Activated CD4-positive, alpha-beta T cell treated with anti-CD3 and anti-CD28 coated beads, Interleukin-2, amount 10 ng/mL, durations not matched to agents 7 days and 5 days (primary cell): ENCODE results near the gene SHISA6. TPM values are rescaled to one million over a fixed set of nuclear protein-coding genes. Genes with fewer than 3 reads are reported as not detected.
"Not testable (repeated sequence)": the region's sequence is repeated elsewhere in the genome, so short reads cannot be mapped to it uniquely, and the experiment has no call there.

Source experiments
- CTCF ChIA-PET: fragments of 350-600 bp; sonication (Branson Sonifier 250); formaldehyde crosslinking; loops from one replicate; lab custom pipeline; 2021; ENCODE audit warnings: antibody characterized with exemption; lab: Charles Lee
- POLR2A ChIA-PET: fragments of 350-600 bp; sonication (Branson Sonifier 250); formaldehyde crosslinking; loops from one replicate; lab custom pipeline; 2021; ENCODE audit warnings: antibody characterized with exemption; lab: Charles Lee
- DNase-seq: peaks from one replicate; pipeline ENCODE4 v3.0.0-alpha.2; 2020
- H3K27ac Mint-ChIP-seq: one replicate; pipeline ENCODE4 v1.8.0; 2021; ENCODE audit warnings: mild to moderate bottlenecking, moderate library complexity, mixed read lengths
- H3K27me3 Mint-ChIP-seq: one replicate; pipeline ENCODE4 v1.8.0; 2021; ENCODE audit warnings: mixed read lengths
- H3K36me3 Mint-ChIP-seq: one replicate; pipeline ENCODE4 v1.8.0; 2021; ENCODE audit warnings: low read depth, mixed read lengths
- H3K4me1 Mint-ChIP-seq: one replicate; pipeline ENCODE4 v1.8.0; 2021; ENCODE audit warnings: mixed read lengths
- H3K4me3 Mint-ChIP-seq: one replicate; pipeline ENCODE4 v1.8.0; 2021; ENCODE audit warnings: mild to moderate bottlenecking, moderate library complexity, mixed read lengths
- H3K9me3 Mint-ChIP-seq: one replicate; pipeline ENCODE4 v1.8.0; 2021; ENCODE audit warnings: mixed read lengths
- total RNA-seq, 2 experiments: library from RNA; stranded (reverse); gene quantifications; one replicate each; pipeline ENCODE4 v1.2.3, GENCODE V29; 2021

Gene SHISA6
- total RNA-seq, 2 experiments from 2014 or later = not detected

DNA sequence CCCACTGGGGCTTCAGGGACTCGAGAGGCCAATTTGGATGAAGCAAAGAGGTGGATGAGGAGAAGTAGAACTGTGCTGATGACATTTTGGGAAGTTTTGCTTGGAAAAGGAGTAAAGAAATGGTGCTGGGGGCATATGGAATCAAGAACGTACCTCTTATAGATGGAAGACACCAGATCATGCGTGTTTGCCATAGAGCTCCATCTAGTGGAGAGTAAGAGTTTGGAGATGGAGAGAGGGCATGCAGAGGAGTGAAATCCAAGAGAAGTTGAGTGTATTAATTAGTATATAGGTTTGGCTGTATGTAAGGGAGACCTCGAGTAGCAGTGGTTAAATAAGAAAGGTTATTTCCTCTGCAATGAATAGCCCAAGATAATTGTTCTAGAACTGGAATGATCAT, 56.0 kb downstream of the SHISA6 start:
- Mint-ChIP-seq H3K27me3 (no peaks in the 10 kb centered on the region), H3K27ac (no peak overlapping the region), H3K36me3 (no peaks in the 10 kb centered on the region), H3K4me3 (no peak overlapping the region), H3K4me1 (no peaks in the 10 kb centered on the region), H3K9me3 (peaks cover 2% of the 10 kb centered on the region)
- ChIA-PET CTCF (no interaction called here), POLR2A (no interaction called here)
- no peak for DNase-seq

GRCh38 chr17:11298401-11298800, 57.4 kb downstream of the SHISA6 start:
- no peak for DNase-seq
- CTCF ChIA-PET = interaction anchor here (0.9 kb wide), 1 partner anchor 38 kb away, joined by 4 read pairs; no protein-coding TSS in a partner anchor
- H3K4me1 Mint-ChIP-seq = no peaks in the 10 kb centered on the region
- POLR2A ChIA-PET = no interaction called here
- no peaks in the 10 kb centered on the region for H3K27me3 Mint-ChIP-seq
- H3K4me3 Mint-ChIP-seq = no peak overlapping the region
- no peak overlapping the region for H3K27ac Mint-ChIP-seq
- no peaks in the 10 kb centered on the region for H3K36me3 Mint-ChIP-seq
- H3K9me3 Mint-ChIP-seq = peaks cover 2% of the 10 kb centered on the region

DNA sequence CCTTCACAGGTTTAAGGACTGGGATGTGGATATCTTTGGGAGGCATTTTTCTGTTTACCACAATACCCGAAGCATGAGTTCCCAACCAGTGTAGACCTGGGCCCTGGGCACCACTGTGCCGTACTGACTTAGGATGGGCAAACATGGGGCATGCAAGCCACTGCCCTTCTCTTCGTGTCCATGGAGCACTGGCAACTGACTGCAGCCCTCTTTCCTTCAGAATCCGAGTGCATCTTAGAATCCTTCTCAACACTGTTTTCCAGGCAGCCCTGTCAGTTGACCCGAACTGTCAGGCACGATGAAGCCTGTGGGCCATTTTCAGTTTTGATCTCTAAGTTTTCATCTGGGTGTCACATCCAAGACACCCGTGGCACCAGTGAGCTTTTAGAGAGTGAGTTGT, 59.2 kb downstream of the SHISA6 start:
- POLR2A ChIA-PET = no interaction called here
- Mint-ChIP-seq H3K9me3 (peaks cover 8% of the 10 kb centered on the region), H3K27ac (no peak overlapping the region), H3K4me1 (no peaks in the 10 kb centered on the region), H3K27me3 (no peaks in the 10 kb centered on the region), H3K4me3 (no peak overlapping the region), H3K36me3 (no peaks in the 10 kb centered on the region)
- CTCF ChIA-PET = no interaction called here
- DNase-seq = no peak

DNA sequence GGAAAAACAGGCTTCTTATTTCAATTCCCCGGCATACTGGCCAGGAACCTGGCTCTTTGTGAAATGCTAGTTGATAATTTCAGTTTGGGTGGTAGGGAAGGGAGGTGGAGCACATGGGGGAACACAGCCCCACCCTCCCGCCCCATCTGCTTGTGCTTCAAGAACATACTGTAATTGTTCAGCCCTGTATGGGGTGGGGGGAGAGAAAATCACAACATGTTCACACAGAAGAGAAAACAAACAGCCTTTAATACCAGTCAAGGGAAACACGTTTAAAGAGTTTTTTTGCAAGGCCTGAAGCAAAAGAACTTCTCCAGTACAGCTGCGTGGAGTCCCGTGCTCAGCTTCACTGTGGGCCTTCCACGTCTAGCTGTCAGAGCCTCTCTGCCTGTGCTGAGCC, 59.7 kb downstream of the SHISA6 start:
- no peak for DNase-seq
- no peak overlapping the region for H3K27ac Mint-ChIP-seq
- H3K4me1 Mint-ChIP-seq = no peaks in the 10 kb centered on the region
- POLR2A ChIA-PET = no interaction called here
- peaks cover 5% of the 10 kb centered on the region for H3K9me3 Mint-ChIP-seq
- CTCF ChIA-PET = no interaction called here
- no peaks in the 10 kb centered on the region for H3K36me3 Mint-ChIP-seq
- H3K4me3 Mint-ChIP-seq = no peak overlapping the region
- no peaks in the 10 kb centered on the region for H3K27me3 Mint-ChIP-seq

DNA sequence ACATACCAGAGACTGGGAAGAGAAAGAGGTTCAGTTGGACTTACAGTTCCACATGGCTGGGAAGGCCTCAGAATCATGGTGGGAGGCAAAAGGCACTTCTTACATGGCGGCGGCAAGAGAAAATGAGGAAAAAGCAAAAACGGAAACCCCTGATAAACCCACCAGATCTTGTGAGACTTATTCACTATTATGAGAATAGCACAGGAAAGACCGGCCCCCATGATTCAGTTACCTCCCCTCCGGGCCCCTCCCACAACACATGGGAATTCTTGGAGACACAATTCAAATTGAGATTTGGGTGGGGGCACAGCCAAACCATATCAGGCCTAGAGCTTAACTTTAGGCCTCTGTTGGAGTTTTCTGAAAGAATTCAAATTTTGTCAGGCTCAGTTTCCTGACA, 60.9 kb downstream of the SHISA6 start:
- H3K27me3 Mint-ChIP-seq, H3K9me3 Mint-ChIP-seq, H3K4me1 Mint-ChIP-seq, DNase-seq, POLR2A ChIA-PET, H3K36me3 Mint-ChIP-seq, H3K4me3 Mint-ChIP-seq, H3K27ac Mint-ChIP-seq, CTCF ChIA-PET: not testable (repeated sequence)

DNA sequence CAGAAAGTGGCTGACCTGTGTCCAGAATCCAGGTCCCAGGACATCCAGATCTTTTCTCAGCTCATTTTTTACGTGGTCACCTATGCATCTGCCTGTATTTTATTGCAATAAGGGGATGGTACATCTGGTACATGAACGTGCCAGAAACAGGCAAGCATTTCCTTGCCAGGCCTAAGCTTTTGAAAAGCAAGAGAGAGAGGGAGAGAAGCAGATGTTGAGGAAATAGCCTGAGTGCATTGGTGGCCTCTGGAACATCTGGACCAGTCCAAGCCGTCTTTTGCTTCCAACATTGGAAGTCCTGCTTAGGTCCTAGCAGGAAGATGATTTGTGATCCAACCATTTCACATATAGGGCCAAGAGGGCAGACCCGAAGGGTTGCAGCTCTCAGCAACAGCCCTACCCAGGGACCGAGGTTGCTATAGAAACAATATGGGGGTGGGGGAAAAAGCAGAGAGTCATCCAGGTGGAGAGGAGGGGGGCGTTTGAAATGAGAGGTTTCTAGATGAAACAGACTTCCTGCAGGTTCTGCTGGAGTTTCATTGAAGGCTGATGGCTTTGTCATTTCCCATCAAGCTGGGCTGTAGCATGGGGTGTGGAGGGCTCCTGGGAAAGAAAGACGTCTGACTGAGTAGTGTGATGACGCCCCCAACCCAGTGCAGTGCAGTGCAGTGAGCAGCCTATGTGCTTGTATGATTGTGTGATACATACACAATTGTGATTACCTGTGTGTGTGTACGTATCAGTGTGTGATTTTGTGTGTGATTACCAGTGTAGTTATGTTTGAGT, 61.6 kb downstream of the SHISA6 start:
- Mint-ChIP-seq H3K4me3 (no peak overlapping the region), H3K27ac (no peak overlapping the region), H3K9me3 (peaks cover 5% of the 10 kb centered on the region), H3K4me1 (no peaks in the 10 kb centered on the region), H3K27me3 (no peaks in the 10 kb centered on the region), H3K36me3 (no peaks in the 10 kb centered on the region)
- ChIA-PET CTCF (no interaction called here), POLR2A (no interaction called here)
- no peak for DNase-seq

GRCh38 chr17:11303773-11304394, 62.9 kb downstream of the SHISA6 start:
- Mint-ChIP-seq H3K27ac (no peak overlapping the region), H3K9me3 (peaks cover 5% of the 10 kb centered on the region), H3K4me3 (no peak overlapping the region), H3K27me3 (no peaks in the 10 kb centered on the region), H3K4me1 (no peaks in the 10 kb centered on the region), H3K36me3 (no peaks in the 10 kb centered on the region)
- POLR2A ChIA-PET = no interaction called here
- DNase-seq = no peak
- CTCF ChIA-PET = no interaction called here

DNA sequence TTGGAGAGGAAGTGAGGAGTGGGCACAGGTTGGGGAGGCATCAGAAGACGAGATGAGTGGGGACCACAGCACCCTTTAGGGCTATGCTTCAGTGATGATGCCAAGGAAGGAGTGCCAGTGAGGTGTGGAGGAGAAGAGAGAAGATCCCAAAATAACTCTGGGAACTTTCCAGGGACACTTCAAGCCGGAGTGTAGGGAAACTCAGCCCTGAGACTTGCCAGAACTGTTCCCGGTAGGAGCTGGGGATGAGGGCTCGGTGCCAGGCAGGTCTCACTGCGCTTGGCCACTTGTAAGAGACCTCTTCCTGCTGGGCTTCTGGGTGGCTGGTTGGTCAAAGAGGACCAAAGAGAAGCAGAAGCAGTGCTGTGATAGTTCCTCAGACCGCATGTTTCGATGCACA, 63.6 kb downstream of the SHISA6 start:
- Mint-ChIP-seq H3K27ac (no peak overlapping the region), H3K4me1 (no peaks in the 10 kb centered on the region), H3K27me3 (no peaks in the 10 kb centered on the region), H3K4me3 (no peak overlapping the region), H3K9me3 (peaks cover 5% of the 10 kb centered on the region), H3K36me3 (no peaks in the 10 kb centered on the region)
- CTCF ChIA-PET = no interaction called here
- POLR2A ChIA-PET = no interaction called here
- DNase-seq = no peak

DNA sequence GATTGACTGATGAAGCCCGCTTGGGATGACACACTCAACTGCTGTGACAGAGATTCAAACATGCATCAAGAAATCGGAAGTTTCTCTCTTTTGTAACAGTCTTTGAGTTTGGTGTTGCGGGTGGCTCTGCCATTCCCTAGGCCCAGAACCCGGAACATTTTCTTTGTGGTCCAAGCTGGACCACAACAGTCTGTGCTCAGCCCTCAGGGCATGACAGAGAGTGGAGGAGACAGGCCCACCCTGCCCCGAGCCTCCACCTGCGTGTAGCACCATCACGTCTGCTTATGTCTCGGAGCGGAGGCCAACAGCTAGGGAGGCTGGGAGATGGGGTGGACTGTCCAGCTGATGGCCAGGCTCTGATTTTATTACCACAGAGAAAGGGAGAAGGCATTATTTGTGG, 64.5 kb downstream of the SHISA6 start:
- Mint-ChIP-seq H3K9me3 (peaks cover 5% of the 10 kb centered on the region), H3K27me3 (no peaks in the 10 kb centered on the region), H3K4me1 (no peaks in the 10 kb centered on the region), H3K4me3 (no peak overlapping the region), H3K36me3 (no peaks in the 10 kb centered on the region), H3K27ac (no peak overlapping the region)
- POLR2A ChIA-PET = no interaction called here
- no peak for DNase-seq
- CTCF ChIA-PET = no interaction called here

DNA sequence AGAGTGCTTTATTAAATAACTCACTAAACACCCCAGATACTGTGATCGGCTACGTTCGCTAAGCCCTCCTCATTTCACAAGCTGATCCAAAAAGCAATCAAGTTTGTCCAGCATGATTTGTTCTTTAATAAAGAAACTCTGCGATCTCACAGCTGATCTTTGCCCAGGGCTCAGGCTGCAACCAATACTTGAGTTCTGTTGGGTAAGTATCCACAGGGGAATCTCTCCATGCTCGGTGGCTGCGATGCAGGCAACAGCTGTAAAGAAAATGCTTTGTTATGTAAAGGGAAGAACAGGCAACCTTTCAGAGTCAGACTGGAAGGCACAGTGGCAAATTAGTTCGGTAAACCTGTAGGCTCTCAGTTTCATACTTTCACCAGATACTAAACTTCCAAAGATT, 67.5 kb downstream of the SHISA6 start:
- CTCF ChIA-PET = no interaction called here
- no peak for DNase-seq
- no peaks in the 10 kb centered on the region for H3K4me1 Mint-ChIP-seq
- no peaks in the 10 kb centered on the region for H3K36me3 Mint-ChIP-seq
- no peaks in the 10 kb centered on the region for H3K27me3 Mint-ChIP-seq
- POLR2A ChIA-PET = no interaction called here
- H3K9me3 Mint-ChIP-seq = peaks cover 5% of the 10 kb centered on the region
- H3K27ac Mint-ChIP-seq = no peak overlapping the region
- no peak overlapping the region for H3K4me3 Mint-ChIP-seq

- no peak overlapping the region for H3K4me3 Mint-ChIP-seq
- no peak for DNase-seq
- peaks cover 4% of the 10 kb centered on the region for H3K9me3 Mint-ChIP-seq
- no peak overlapping the region for H3K27ac Mint-ChIP-seq
- H3K27me3 Mint-ChIP-seq = no peaks in the 10 kb centered on the region
- ChIA-PET CTCF (no interaction called here), POLR2A (no interaction called here)
- H3K36me3 Mint-ChIP-seq = no peaks in the 10 kb centered on the region
- H3K4me1 Mint-ChIP-seq = no peaks in the 10 kb centered on the region
These were observed 68.0 kb downstream of the SHISA6 start for GRCh38 chr17:11309033-11309432.

DNA sequence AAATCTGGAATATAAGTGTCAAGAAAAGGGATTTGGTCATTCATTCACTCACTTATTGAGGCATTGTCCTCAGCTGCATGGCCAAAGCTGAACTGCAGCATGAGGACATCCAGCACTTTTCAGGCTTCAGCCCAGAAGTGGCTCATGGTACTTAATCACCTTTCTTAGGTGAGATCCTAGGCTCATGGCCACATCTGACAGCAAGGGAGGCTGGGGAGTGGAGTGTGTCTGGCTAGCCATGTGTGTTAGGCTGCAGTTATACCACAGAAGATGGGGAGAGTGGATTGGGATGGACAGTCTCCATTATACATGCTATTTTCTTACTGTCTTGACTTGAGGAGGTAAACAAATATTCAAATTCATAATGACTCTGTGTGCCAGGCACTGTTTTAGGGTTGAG, 68.8 kb downstream of the SHISA6 start:
- DNase-seq = no peak

GRCh38 chr17:11316451-11316850, 75.4 kb downstream of the SHISA6 start:
- POLR2A ChIA-PET, H3K27ac Mint-ChIP-seq, CTCF ChIA-PET, DNase-seq, H3K4me1 Mint-ChIP-seq, H3K4me3 Mint-ChIP-seq, H3K9me3 Mint-ChIP-seq, H3K36me3 Mint-ChIP-seq, H3K27me3 Mint-ChIP-seq: not testable (repeated sequence)

More for the DNA sequence above, 68.8 kb downstream of the SHISA6 start:
- CTCF ChIA-PET = no interaction called here
- H3K27me3 Mint-ChIP-seq = no peaks in the 10 kb centered on the region
- no peaks in the 10 kb centered on the region for H3K4me1 Mint-ChIP-seq
- no peaks in the 10 kb centered on the region for H3K9me3 Mint-ChIP-seq
- H3K4me3 Mint-ChIP-seq = no peak overlapping the region
- no peak overlapping the region for H3K27ac Mint-ChIP-seq
- POLR2A ChIA-PET = no interaction called here
- no peaks in the 10 kb centered on the region for H3K36me3 Mint-ChIP-seq

GRCh38 chr17:11318207-11318606, 77.2 kb downstream of the SHISA6 start:
- Mint-ChIP-seq H3K4me1 (no peaks in the 10 kb centered on the region), H3K27me3 (no peaks in the 10 kb centered on the region), H3K27ac (no peak overlapping the region), H3K36me3 (no peaks in the 10 kb centered on the region), H3K9me3 (no peaks in the 10 kb centered on the region), H3K4me3 (no peak overlapping the region)
- DNase-seq = no peak
- CTCF ChIA-PET = no interaction called here
- POLR2A ChIA-PET = no interaction called here
